OCI-M2 (cell line): ENCODE results near the gene ZNF691.
"Not testable (repeated sequence)": the region's sequence is repeated elsewhere in the genome, so short reads cannot be mapped to it uniquely, and the experiment has no call there.

Source experiments
- DNase-seq: peaks from one replicate; lab custom pipeline; 2025; ENCODE audit not compliant: unreplicated experiment; lab: John Stamatoyannopoulos, UW

The ZNF691 gene

GRCh38 chr1:42853116-42853884, 6.9 kb downstream of the ZNF691 start:
- no peak for DNase-seq

DNA sequence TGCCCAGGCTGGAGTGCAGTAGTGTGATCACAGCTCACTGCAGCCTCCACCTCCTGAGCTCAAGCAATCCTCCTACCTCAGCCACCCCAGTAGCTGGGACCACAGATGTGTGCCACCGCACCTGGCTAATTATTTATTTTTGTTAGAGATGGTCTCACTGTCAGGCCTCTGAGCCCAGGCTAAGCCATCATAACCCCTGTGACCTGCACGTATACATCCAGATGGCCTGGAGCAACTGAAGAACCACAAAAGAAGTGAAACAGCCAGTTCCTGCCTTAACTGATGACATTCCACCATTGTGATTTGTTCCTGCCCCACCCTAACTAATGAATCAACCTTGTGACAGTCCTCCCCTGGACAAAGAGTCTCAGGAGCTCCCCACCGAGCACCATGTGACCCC, 10.1 kb downstream of the ZNF691 start:
- not testable (repeated sequence) for DNase-seq

DNA sequence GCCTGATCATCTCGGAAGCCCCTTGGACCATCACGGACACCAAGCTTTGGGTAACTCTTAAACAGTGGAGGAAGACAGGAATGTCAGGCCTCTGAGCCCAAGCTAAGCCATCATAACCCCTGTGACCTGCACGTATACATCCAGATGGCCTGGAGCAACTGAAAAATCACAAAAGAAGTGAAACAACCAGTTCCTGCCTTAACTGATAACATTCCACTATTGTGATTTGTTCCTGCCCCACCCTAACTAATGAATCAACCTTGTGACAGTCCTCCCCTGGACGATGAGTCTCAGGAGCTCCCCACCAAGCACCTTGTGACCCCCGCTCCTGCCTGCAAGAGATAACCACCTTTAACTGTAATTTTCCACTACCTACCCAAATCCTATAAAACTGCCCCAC, 13.0 kb downstream of the ZNF691 start:
- not testable (repeated sequence) for DNase-seq

DNA sequence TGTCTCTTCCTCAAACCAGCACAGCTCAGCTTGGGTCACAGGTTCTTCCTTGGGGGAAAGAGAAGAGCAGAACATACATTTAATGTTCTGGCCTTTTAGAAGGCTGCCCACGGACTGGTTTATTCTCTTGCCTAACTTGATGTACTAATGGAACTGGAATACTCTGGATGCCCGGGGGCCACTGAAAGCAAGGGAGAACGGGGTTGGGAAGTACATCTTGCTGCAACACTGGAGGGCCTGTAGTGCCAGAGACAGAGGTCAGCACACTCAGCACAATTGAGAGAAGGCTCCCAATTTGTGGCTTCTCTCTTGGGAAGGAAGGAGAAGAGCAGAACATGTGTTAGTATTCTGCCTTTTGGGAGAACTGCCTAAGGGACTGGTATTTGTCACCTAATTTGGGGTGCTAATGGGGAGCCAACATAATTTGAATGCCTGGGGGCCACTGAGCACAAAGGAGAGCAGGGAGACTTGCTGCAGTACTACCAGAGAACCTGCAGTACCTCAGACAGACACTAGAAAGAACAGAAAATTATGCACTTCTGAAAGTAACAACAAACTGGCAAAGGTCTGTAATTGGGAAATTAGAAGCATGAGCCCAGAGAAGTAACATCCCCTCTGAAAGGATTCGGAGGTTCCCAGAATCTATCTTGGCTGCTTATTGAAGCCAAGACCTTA, 14.1 kb downstream of the ZNF691 start:
- no peak for DNase-seq

- no peak for DNase-seq
Observed at GRCh38 chr1:42861014-42861399, 14.6 kb downstream of the ZNF691 start.

DNA sequence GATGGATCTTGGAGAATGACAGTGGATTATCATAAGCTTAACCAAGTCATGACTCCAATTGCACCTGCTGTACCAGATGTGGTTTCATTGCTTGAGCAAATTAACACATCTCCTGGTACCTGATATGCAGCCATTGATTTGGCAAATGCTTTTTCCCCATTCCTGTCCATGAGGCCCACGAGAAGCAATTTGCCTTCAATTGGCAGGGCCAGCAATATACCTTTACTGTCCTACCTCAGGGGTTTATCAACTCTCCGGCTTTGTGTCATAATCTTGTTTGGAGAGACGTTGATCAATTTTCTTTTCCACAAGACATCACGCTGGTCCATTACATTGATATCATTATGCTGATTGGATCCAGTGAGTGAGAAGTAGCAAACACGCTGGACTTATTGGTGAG, 20.1 kb downstream of the ZNF691 start:
- DNase-seq: no peak

DNA sequence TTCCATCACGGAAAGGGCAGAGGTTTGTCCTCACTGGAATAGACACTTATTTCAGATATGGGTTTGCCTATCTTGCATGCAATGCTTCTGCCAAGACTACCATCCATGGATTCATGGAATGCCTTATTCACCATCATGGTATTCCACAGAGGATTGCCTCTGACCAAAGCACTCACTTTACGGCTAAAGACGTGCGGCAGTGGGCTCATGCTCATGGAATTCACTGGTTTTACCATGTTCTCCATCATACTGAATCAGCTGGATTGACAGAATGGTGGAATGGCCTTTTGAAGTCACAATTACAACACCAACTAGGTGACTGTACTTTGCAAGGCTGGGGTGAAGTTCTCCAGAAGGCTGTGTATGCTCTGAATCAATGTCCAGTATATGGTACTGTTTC, 22.1 kb downstream of the ZNF691 start:
- DNase-seq: not testable (repeated sequence)

DNA sequence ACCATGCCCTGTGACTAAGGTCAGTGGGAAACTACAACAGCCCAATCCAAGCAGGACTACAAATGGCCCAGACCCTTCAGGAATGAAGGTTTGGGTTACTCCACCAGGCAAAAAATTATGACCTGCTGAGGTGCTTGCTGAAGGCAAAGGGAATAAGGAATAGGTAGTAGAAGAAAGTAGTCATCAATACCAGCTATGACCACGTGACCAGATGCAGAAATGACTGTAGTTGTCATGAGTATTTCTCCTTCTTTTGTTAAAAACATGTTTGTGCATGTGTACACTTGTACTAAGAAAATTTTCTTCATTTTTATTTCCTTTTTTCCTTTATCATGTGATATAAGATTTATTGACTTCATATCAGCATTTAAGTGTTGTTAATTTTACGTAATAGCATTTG, 22.8 kb downstream of the ZNF691 start:
- not testable (repeated sequence) for DNase-seq

DNA sequence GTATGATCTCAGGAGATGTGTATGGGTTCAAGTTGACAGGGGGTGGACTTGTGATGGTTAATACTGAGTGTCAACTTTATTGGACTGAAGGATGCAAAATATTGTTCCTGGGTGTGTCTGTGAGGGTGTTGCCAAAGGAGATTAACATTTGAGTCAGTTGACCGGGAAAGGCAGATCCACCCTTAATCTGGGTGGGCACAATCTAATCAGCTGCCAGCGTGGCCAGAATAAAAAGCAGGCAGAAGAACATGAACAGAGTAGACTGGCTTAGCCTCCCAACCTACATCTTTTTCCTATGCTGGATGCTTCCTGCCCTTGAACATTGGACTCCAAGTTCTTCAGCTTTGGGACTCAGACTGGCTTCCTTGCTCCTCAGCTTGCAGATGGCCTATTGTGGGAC, 23.3 kb downstream of the ZNF691 start:
- DNase-seq: not testable (repeated sequence)

- DNase-seq: not testable (repeated sequence)
Observed at GRCh38 chr1:42873108-42873507, 26.7 kb downstream of the ZNF691 start.

DNA sequence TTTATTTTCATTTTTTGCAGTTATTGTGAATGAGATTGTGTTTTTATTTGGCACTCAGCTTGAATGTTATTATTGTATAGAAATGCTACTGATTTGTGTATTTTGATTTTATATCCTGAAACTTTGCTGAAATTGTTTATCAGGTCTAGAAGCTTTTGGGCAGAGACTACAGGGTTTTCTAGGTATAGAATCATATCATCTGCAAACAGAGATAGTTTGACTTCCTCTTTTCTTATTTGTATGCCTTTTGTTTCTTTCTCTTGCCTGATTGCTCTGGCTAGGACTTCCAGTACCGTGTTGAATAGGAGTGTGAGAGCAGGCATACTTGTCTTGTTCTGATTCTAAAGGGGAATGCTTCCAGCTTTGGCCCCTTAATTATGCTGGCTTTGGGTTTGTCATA, 27.3 kb downstream of the ZNF691 start:
- DNase-seq: peak; percentile 15

- DNase-seq: no peak
Observed at GRCh38 chr1:42876009-42876408, 29.6 kb downstream of the ZNF691 start.

- no peak for DNase-seq
Observed at GRCh38 chr1:42877380-42877779, 31.0 kb downstream of the ZNF691 start.

GRCh38 chr1:42880384-42880783, 34.0 kb downstream of the ZNF691 start:
- DNase-seq: no peak

DNA sequence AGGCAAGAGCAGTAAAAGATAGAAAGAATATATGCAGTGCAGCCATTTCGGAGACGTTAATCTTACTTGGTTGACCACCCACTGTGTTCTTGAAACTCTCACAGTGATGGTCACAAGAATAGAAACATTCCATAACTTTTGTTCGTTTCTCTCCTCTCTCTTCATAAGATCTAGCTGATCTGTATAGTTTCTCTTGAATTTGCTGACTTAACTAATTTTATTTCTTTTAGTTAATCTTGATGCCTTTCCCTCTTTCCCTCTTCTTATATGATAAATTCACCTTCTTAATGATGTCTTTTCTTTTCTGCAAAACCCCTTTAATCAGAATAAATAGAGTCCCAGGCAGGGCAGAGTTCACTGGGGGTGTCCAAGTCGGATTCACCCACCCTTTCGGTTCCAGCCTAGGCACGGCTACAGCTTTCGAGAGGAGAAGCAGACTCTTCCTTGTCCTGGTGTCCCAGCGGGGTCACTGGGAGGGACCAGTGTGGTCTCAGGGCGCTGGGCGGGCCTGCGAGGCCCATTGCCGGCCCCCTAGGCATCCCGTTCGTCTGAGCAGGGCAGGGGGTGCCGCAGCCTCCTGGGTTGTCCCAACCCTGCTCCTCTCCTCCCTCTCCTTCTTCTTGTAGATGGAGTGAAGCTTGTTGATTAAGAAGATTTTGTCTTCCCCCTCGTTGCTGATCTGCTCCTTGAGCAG, 39.8 kb downstream of the ZNF691 start:
- no peak for DNase-seq

GRCh38 chr1:42886800-42887199, 40.4 kb downstream of the ZNF691 start:
- DNase-seq: no peak

GRCh38 chr1:42887366-42887765, 41.0 kb downstream of the ZNF691 start:
- DNase-seq: no peak

DNA sequence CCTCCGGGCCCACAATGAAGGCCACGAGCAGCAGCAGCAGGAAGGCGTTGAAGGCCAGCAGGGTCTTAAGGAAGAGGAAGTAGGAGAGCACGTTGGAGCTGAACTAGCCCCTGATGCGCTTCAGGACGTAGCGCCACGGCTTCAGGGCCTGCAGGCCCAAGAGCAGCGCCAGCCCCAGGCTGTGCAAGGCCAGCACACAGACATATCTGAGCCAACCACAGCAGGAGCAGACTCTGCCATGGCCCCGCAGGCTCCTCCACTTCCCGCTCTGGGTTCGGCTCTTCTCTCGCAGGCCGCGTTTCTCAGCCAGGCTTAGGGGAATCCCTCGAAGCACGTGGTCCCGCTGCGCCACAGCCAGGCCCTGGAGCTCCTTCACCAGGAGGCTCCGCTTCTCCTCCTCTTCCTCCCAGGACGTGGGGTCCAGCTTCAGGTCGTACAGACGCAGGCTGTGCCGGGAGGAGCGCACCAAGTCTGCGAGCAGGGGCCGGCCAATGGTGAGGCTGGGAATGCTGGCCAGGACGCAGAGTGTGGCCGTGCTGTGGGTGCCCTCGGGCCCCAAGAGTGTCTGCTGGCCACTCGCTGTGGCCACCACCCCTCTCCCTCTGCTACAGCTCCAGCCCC, 41.7 kb downstream of the ZNF691 start:
- DNase-seq: no peak

DNA sequence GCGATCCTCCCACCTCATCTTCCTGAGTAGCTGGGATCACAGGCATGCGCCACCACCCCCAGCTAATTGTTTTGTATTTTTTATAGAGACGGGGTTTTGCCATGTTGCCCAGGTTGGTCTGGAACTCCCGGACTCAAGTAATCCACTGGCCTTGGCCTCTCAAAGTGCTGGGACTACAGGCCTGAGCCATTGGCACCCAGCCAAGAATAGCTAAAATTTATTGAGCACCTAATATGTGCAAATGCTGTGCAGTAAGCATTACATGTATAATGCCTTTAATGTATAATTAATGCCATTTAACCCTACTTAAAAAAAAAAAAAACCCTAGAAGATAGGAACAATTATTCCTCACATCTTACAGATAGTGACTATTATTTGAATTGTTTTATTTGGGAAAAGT, 42.9 kb downstream of the ZNF691 start:
- DNase-seq: no peak

GRCh38 chr1:42891465-42892138, 45.2 kb downstream of the ZNF691 start:
- no peak for DNase-seq

GRCh38 chr1:42899960-42900359, 53.5 kb downstream of the ZNF691 start:
- DNase-seq: not testable (repeated sequence)
